GM21528 (cell line): ENCODE data around the gene CDH15.
"Not testable (repeated sequence)": the region's sequence is repeated elsewhere in the genome, so short reads cannot be mapped to it uniquely, and the experiment has no call there.

Source experiments
- ATAC-seq: cut with Tn5 transposase; IDR thresholded peaks from one replicate; pipeline ENCODE4 v1.9.1; 2021; ENCODE audit warnings: mild to moderate bottlenecking, moderate library complexity; ENCODE audit not compliant: unreplicated experiment, low FRiP score

Gene CDH15

GRCh38 chr16:89219365-89219764 is 47.8 kb downstream of the CDH15 start:
- no peak for ATAC-seq

- ATAC-seq, result no peak
Observed at GRCh38 chr16:89221604-89222003, 50.1 kb downstream of the CDH15 start.

DNA sequence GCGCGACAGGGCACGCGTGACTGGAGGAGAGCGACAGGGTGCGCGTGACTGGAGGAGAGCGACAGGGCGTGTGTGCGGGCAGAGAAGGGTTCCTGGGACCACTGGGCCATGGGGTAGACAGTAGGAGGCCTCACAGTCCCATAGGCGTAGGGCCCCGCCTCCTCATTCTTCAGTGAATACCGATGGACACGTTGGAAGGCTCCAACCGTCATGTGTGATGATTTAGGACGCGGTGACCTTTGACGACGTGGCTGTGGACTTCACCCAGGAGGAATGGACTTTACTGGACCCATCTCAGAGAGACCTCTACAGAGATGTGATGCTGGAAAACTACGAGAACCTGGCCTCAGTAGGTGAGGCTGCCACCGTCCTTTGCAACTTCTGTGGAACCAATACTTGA is 51.4 kb downstream of the CDH15 start:
- no peak for ATAC-seq

DNA sequence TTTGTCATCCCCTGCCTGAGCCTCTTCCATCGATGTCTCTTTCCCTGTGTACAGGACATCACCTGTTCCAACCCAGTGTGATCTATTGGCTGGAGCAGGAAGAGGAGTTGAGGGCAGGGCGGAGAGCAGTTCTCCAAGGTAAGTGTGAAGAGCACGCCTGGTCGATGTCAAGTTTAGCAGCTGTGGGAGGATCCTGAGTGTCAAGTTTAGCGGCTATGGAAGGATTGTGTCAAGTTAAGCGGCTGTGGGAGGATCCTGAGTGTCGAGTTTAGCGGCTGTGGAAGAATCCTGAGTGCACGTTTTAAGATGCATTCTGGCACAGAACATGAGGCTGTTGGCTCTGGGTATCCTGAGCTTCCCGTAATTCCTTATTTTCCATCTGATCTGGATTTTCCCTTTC is 53.1 kb downstream of the CDH15 start:
- ATAC-seq, result no peak

DNA sequence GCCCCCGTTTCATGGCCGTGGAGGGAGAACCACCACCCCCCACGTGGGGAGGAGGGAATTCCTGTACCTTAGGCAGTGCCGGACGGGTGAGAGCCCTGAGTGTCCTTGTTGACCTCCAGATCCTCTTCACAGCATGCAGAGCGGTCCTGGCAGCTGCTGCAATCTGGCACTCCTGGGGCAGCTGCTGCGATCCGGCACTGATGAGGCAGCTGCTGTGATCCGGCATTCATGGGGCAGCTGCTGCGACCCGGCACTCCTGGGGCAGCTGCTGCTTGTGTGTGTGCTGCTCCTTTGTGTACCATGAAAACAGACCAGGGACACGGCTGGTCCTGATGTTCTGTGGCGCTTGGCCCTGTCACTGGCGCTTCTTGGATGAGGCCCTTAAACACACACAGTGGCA is 58.7 kb downstream of the CDH15 start:
- ATAC-seq, result no peak

DNA sequence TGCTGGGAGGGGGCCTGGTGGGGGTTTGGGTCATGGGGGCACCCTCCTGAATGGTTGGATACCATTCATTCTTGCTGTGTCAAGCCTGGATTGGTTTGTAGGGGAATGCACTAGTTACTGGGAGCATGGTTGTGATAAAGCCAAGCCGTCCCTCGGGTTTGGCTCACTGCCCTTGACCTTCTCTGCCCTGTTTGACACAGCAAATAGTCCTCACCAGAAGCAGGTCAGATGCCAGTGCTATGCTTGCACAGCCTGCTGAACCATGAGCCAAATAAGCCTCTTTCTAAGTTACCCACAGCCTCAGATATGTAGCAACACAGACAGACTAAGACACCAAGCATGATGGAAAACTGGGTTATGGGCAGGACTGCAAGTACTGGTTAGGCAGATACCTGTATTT is 60.6 kb downstream of the CDH15 start:
- no peak for ATAC-seq

DNA sequence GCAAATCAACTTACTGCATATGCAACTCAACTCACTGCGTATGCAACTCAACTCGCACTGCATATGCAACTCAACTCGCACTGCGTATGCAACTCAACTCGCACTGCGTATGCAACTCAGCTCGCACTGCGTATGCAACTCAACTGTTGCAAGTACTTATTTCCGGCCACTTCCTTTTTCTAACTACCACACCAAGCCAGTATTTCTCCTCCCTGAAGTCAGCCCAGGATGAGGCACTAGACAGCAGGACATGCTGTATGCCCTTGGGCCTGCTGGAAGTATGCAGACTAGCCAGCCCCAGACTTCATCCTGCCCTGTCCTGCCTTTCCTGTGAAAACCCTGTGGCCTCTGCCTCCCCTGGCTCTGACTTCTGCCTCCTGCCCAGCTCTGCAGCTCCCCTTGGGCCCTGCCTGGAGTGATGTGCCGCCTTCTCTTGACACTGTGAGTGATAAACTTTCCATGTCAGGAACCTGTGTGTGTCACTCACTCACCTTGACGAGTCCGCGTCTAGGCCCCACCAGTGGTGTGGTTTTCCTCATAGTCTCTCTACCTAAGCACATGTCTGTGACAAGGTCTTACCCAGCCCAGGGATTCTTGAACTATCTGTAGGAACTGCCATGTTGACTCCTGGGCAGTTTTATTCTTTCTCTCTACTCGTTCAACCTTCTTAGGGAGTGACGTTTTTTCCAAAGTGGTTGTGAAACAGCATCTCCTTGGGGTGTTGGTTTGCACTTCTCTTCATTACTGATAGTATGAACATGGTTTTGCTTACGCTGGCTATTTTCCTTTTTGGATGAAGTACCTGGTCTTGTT is 62.3 kb downstream of the CDH15 start:
- ATAC-seq, result no peak

GRCh38 chr16:89237733-89238132 is 66.2 kb downstream of the CDH15 start:
- no peak for ATAC-seq

DNA sequence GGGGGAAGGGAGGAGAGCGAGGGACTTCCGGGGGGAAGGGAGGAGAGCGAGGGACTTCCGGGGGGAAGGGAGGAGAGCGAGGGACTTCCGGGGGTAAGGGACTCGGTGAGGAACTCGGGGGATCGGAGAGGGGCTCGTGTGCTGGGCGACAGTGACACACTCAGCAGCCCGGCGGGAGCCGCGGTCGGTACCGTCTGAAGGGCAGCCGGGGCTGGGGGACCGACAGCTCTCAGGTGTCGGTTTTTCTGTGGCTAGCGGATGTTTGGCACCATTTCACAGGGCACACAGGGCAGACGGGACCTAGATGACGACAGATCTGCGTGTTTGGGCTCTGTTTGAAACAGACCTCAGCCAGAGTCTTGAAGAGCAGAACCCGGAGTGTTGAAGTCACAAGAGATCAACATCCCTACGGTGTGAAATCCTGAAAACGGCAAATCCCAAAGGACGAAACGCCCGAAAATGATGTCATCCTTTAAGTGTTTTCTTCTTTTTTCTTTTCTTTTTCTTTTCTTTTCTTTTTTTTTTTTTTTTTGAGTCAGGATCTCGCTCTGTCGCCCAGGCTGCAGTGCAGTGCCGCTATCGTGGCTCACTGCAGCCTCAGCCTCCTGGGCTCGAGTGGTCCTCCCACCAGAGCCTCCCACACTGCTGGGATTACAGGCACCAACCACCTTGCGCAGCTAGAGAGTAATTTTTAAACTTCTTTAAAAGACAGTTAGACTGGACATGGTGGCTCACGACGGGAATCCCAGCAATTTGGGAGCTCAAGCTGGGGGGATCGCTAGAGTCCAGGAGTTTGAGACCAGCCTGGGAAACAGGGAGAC is 69.8 kb downstream of the CDH15 start:
- peak; percentile 56 for ATAC-seq

DNA sequence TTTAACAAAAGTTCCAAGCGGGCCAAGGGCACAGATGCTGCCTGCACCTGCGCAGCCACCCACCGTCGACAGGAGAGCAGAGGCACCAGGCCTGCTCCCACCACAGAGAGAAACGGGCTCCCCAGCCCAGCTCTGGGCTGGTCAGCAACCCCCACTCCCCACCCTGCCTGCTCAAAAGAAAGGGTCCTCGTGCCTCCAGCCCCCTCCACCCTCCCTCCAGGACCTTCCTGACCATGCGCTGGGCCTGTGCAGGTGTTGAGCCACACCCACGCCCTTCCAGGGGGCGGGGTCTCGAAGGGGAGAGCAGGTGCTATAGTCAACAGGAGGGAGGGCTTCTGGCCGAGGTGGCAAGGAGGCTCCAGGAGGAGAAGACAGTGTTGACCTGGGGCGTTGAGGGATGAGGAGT is 71.2 kb downstream of the CDH15 start:
- no peak for ATAC-seq

DNA sequence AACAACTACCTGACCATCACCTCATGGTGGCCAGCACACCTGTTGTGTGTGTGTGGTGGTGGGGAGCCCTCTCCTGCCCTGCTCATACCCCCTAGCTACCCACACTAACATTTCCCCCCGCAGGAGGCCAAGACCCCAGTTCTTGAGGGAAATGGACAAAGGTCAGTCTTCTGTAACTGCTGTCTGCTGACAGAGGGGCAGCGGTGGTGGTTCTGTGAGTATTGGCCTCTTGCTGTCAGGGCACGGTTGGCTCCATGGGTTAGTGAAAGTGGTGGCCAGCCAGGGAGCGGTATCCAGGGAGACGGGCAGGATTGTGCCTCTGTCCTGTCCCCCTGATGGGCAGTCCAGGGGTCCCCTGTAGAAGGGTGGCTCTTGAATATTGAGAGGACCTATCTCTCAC is 72.1 kb downstream of the CDH15 start:
- ATAC-seq, result no peak

DNA sequence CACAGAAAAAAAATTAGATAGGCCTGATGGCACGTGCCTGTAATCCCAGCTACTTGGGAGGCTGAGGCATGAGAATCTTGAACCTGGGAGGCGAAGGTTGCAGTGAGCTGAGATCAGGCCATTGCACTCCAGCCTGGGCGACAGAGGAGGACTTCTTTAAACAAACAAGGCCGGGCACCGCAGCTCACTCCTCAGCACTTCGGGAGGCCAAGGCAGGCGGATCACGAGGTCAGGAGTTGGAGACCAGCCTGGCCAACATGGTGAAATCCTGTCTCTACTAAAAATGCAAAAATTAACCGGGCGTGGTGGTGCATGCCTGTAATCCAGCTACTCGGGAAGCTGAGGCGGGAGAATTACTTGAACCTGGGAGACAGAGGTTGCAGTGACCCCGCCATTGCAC is 72.7 kb downstream of the CDH15 start:
- not testable (repeated sequence) for ATAC-seq

- ATAC-seq, result no peak
Observed at GRCh38 chr16:89244754-89245153, 73.2 kb downstream of the CDH15 start.
